Activated T-helper 17 cell treated with anti-CD3 and anti-CD28 coated beads, Interleukin-2, amount 50 U/mL, for 72 hours (primary cell): Measurements from ENCODE around the gene MAP3K7CL. TPM values are rescaled to one million over a fixed set of nuclear protein-coding genes. Genes with fewer than 3 reads are reported as not detected.

Source experiments
- ATAC-seq: fragments of 150-1000 bp; cut with Tn5 transposase; replicated peaks from 2 replicates; pipeline ENCODE4 v1.10.0; 2021; ENCODE audit warnings: mild to moderate bottlenecking, moderate library complexity
- H3K27ac Mint-ChIP-seq: one replicate; pipeline ENCODE4 v1.8.0; 2022; ENCODE audit warnings: mixed read lengths
- H3K27me3 Mint-ChIP-seq: one replicate; pipeline ENCODE4 v1.8.0; 2022; ENCODE audit warnings: mixed read lengths
- H3K36me3 Mint-ChIP-seq: one replicate; pipeline ENCODE4 v1.8.0; 2022; ENCODE audit warnings: low read depth, mild to moderate bottlenecking, mixed read lengths
- H3K4me1 Mint-ChIP-seq: one replicate; pipeline ENCODE4 v1.8.0; 2022; ENCODE audit warnings: mixed read lengths
- H3K4me3 Mint-ChIP-seq: one replicate; pipeline ENCODE4 v1.8.0; 2022; ENCODE audit warnings: mild to moderate bottlenecking, mixed read lengths
- H3K9me3 Mint-ChIP-seq: one replicate; pipeline ENCODE4 v1.8.0; 2022; ENCODE audit warnings: mixed read lengths
- total RNA-seq, 2 donors: library from RNA; stranded (reverse); gene quantifications; one replicate each; pipeline ENCODE4 v1.2.3, GENCODE V29; 2022

Gene MAP3K7CL
- total RNA-seq, 2 donors from 2014 or later, result 3.2 to 9.5 TPM

DNA sequence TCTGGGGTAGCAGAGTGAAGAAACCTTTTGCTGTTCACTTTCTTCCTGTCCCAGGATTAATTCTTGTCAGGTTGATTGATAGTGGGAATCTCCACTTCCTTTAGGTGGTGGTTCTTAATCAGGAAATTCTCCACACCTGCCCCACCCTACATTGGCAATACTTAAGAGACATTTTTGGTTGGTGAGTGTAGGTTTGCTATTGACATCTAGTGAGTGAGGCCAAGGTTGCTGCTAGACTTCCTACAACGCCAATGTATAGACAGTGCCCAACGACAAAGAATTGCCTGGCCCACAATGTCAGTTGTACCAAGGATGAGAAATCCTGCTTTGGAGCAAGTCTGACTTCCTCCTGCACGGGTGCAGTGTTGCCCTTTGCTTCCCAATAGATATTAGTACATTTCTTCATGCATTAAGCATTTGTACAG is 38.5 kb downstream of the MAP3K7CL start:
- no peaks in the 10 kb centered on the region for H3K27me3 Mint-ChIP-seq
- ATAC-seq, result no peak
- no peaks in the 10 kb centered on the region for H3K9me3 Mint-ChIP-seq
- H3K36me3 Mint-ChIP-seq, result peaks cover 7% of the 10 kb centered on the region
- H3K4me1 Mint-ChIP-seq, result no peaks in the 10 kb centered on the region
- no peak overlapping the region for H3K4me3 Mint-ChIP-seq
- no peak overlapping the region for H3K27ac Mint-ChIP-seq

DNA sequence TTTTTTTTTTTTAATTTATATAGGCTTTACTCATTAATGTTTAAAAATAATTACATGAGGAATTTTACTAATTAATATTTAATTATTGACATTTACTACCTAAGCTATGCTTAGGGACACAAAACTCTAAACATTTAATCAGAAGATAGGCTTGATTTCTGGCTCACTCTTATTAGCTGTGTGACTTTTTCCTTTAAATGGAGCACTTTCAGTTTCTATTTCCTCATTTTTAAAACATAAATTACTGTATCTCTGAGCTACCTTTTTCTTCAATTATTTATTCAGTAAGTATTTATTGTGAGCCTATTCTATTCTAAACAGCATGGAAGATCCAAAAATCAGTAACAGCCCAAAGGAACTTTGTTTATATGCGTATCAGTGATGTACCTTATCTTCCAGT is 40.5 kb downstream of the MAP3K7CL start:
- ATAC-seq, result no peak
- no peaks in the 10 kb centered on the region for H3K4me1 Mint-ChIP-seq
- H3K36me3 Mint-ChIP-seq, result peaks cover 18% of the 10 kb centered on the region
- H3K27me3 Mint-ChIP-seq, result no peaks in the 10 kb centered on the region
- H3K4me3 Mint-ChIP-seq, result no peak overlapping the region
- H3K9me3 Mint-ChIP-seq, result no peaks in the 10 kb centered on the region
- no peak overlapping the region for H3K27ac Mint-ChIP-seq

- no peaks in the 10 kb centered on the region for H3K27me3 Mint-ChIP-seq
- H3K4me1 Mint-ChIP-seq, result no peaks in the 10 kb centered on the region
- H3K36me3 Mint-ChIP-seq, result peaks cover 12% of the 10 kb centered on the region
- H3K27ac Mint-ChIP-seq, result no peak overlapping the region
- ATAC-seq, result no peak
- H3K9me3 Mint-ChIP-seq, result no peaks in the 10 kb centered on the region
- H3K4me3 Mint-ChIP-seq, result no peak overlapping the region
These were observed 41.8 kb downstream of the MAP3K7CL start for GRCh38 chr21:29172282-29172681.

DNA sequence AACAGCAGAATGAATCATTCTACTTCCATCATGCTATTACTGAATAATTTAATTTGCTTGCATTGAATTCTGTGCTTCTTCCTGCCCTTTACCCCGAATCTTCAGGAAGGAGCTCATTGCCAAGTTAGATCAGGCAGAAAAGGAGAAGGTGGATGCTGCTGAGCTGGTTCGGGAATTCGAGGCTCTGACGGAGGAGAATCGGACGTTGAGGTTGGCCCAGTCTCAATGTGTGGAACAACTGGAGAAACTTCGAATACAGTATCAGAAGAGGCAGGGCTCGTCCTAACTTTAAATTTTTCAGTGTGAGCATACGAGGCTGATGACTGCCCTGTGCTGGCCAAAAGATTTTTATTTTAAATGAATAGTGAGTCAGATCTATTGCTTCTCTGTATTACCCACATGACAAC is 44.2 kb downstream of the MAP3K7CL start:
- H3K4me1 Mint-ChIP-seq, result peaks cover 4% of the 10 kb centered on the region

DNA sequence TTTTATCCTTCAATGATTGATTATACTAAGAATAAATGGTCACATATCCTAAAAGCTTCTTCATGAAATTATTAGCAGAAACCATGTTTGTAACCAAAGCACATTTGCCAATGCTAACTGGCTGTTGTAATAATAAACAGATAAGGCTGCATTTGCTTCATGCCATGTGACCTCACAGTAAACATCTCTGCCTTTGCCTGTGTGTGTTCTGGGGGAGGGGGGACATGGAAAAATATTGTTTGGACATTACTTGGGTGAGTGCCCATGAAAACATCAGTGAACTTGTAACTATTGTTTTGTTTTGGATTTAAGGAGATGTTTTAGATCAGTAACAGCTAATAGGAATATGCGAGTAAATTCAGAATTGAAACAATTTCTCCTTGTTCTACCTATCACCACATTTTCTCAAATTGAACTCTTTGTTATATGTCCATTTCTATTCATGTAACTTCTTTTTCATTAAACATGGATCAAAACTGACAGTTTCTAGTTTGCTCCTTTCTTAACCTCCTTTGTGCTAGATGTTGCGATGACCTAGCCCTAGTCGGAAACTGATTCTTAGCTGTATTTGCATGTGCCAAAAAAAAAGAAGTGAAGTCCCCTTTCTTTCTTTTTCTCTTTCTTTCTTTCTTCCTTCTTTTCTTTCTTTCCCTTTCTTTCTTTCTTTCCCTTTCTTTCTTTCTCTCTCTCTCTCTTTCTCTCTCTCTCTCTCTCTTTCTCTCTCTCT is 45.1 kb downstream of the MAP3K7CL start:
- Mint-ChIP-seq H3K27me3 (no peaks in the 10 kb centered on the region), H3K36me3 (peaks cover 17% of the 10 kb centered on the region), H3K4me3 (no peak overlapping the region), H3K9me3 (no peaks in the 10 kb centered on the region), H3K4me1 (peaks cover 4% of the 10 kb centered on the region), H3K27ac (no peak overlapping the region)
- ATAC-seq, result no peak

More for the DNA sequence above, 44.2 kb downstream of the MAP3K7CL start:
- peaks cover 17% of the 10 kb centered on the region for H3K36me3 Mint-ChIP-seq
- no peaks in the 10 kb centered on the region for H3K27me3 Mint-ChIP-seq
- H3K27ac Mint-ChIP-seq, result no peak overlapping the region
- no peaks in the 10 kb centered on the region for H3K9me3 Mint-ChIP-seq
- no peak for ATAC-seq
- H3K4me3 Mint-ChIP-seq, result no peak overlapping the region

DNA sequence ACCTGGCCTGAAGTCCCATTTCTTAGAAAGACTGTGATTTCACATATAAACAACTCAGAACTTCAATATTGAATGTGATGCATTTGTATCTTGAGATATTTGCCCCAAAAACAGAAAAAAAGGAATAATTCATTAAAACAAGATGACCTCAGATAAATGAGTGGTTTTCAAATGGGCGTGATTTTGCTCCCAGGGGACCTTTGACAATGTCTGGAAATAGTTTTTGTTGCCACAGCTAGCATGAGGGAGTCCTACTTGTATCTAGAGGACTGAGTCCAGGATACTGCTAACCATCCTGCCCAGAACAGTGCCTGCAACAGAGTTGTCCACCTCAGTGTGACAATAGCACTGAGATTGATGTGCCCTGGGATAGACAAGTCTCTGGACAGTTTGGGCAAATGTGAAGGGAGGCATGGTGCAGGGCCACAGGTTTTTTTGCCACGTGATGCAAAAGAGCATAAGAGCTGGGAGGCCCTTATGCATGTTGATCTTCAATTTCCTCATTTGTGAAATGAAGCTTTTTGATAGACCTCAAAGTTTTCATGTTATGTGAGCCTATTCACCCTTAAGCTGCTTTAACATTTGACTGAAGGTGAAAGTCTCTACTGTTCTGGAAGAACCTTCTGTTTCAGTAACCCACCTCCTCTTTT is 46.2 kb downstream of the MAP3K7CL start:
- no peaks in the 10 kb centered on the region for H3K9me3 Mint-ChIP-seq
- no peak overlapping the region for H3K4me3 Mint-ChIP-seq
- peaks cover 17% of the 10 kb centered on the region for H3K36me3 Mint-ChIP-seq
- no peaks in the 10 kb centered on the region for H3K27me3 Mint-ChIP-seq
- H3K4me1 Mint-ChIP-seq, result peaks cover 4% of the 10 kb centered on the region
- no peak overlapping the region for H3K27ac Mint-ChIP-seq
- ATAC-seq, result no peak

DNA sequence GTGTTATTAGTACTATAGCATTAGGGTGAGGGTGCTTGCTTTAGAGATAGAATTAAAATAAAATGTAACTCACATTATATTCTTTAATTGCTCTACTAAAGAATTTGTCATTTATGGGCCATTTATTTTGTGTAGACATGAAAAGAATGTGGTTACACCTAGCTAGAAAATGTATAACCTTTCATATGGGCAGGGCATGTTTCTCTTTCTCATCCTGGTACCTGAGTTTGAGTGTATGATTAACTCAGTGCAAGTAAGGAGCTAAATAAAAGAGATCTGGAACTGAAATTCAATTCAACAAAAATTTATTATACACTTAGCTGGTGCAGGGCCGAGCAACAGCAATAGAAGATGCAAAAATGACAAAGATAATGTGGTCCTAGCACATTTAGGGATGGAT is 47.4 kb downstream of the MAP3K7CL start:
- H3K27me3 Mint-ChIP-seq, result no peaks in the 10 kb centered on the region
- no peaks in the 10 kb centered on the region for H3K9me3 Mint-ChIP-seq
- no peak overlapping the region for H3K27ac Mint-ChIP-seq
- no peak for ATAC-seq
- peaks cover 17% of the 10 kb centered on the region for H3K36me3 Mint-ChIP-seq
- peaks cover 16% of the 10 kb centered on the region for H3K4me1 Mint-ChIP-seq
- no peak overlapping the region for H3K4me3 Mint-ChIP-seq

GRCh38 chr21:29178926-29179325 is 48.5 kb downstream of the MAP3K7CL start:
- no peaks in the 10 kb centered on the region for H3K9me3 Mint-ChIP-seq
- no peaks in the 10 kb centered on the region for H3K27me3 Mint-ChIP-seq
- H3K36me3 Mint-ChIP-seq, result peaks cover 17% of the 10 kb centered on the region
- H3K27ac Mint-ChIP-seq, result no peak overlapping the region
- peaks cover 18% of the 10 kb centered on the region for H3K4me1 Mint-ChIP-seq
- no peak for ATAC-seq
- H3K4me3 Mint-ChIP-seq, result no peak overlapping the region

DNA sequence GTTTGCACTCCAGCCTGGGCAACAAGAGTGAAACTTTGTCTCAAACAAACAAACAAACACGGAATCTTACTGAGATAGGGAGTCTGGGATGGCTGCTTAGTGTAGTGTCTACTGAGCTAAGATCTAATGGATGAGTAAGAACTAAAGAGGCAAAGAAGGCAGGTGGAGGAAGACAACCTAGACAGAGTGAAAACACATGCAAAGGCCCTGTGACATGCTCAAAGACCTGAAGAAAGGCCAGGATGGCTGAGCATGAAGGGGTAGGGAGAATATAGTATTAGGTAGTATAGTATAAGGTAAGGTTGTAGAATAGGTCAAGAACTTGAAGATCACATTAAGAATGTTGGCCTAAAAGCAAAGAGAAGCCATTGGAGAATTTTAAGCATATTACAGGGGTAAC is 49.1 kb downstream of the MAP3K7CL start:
- Mint-ChIP-seq H3K27me3 (no peaks in the 10 kb centered on the region), H3K4me1 (peaks cover 18% of the 10 kb centered on the region), H3K27ac (no peak overlapping the region), H3K4me3 (no peak overlapping the region), H3K9me3 (no peaks in the 10 kb centered on the region), H3K36me3 (peaks cover 15% of the 10 kb centered on the region)
- no peak for ATAC-seq

DNA sequence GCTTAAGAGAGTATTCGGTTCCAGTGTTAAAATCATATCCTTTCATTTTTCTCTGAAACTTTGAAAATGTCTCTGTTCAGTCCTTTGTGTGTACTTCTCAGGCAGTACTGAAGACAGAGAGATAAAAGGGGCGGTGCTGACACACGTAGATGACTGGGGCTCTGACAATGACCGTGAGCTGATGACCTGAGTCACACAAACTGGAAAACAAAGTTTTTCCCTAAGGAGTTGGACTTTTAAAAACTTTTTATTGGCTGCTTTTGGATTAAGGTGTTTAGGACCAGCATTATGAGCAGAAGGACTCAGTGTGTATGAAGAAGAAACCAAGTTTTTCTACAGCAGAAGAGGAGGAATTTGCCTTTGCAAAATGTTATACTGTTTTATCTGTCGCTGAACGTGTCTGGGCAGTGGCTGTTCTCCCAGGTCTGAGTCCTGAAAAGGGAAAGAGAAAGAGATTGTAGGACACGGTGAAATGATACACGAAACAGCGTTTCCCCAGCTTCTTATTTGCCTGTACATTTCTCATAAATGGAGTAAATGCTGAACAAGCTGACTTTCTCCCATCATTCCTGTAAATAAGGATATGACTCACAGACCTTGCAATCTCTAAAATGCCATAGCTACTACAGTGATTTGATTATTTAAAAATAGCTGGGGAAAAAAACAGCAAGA is 51.5 kb downstream of the MAP3K7CL start:
- Mint-ChIP-seq H3K27me3 (no peaks in the 10 kb centered on the region), H3K4me3 (peak overlapping the region; percentile 86), H3K4me1 (peaks cover 18% of the 10 kb centered on the region), H3K27ac (peak overlapping the region; percentile 98), H3K36me3 (peaks cover 5% of the 10 kb centered on the region), H3K9me3 (no peaks in the 10 kb centered on the region)
- peak; percentile 90 for ATAC-seq

DNA sequence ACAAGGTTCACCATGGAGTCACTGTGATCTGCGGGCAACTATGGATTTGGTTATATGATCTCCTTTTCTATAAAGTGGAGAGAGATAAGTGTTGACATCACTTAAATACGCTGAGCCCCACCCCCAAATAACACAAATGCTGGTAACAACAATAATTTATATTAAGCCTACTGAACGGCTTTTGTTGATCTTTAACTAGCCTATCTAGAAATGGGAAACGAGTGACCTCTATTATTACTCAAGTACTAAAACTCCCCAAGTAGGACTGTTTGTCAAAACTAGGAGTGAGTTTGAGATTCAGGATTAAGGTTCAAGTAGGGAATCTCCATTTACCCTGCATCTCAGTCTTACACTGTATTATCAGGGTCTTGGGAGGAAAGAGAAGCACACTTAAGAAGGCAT is 52.2 kb downstream of the MAP3K7CL start:
- ATAC-seq, result no peak
- H3K27me3 Mint-ChIP-seq, result no peaks in the 10 kb centered on the region
- peak overlapping the region; percentile 86 for H3K4me3 Mint-ChIP-seq
- H3K36me3 Mint-ChIP-seq, result peaks cover 5% of the 10 kb centered on the region
- H3K27ac Mint-ChIP-seq, result peak overlapping the region; percentile 98
- H3K9me3 Mint-ChIP-seq, result no peaks in the 10 kb centered on the region
- H3K4me1 Mint-ChIP-seq, result peaks cover 18% of the 10 kb centered on the region

DNA sequence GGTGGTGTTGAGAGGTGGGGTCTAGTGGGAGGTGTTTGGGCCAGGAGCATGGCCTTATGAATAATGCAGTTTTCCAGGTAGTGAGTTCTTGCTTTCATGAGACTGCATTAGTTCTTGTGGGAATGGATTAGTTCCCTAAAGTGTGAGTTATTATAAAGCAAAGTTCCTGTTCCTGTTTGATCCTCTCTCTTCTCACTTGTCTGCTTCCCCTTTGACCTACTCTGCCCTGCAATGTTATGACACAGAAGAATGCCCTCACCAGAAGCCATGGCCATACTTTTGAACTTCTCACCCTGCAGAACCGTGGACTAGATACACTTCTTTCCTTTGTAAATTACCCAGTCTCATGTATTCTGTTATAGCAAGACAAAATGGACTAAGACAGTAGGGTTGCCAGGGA is 53.6 kb downstream of the MAP3K7CL start:
- no peak for ATAC-seq
- peaks cover 18% of the 10 kb centered on the region for H3K4me1 Mint-ChIP-seq
- peaks cover 1% of the 10 kb centered on the region for H3K36me3 Mint-ChIP-seq
- H3K4me3 Mint-ChIP-seq, result no peak overlapping the region
- H3K27ac Mint-ChIP-seq, result no peak overlapping the region
- H3K9me3 Mint-ChIP-seq, result no peaks in the 10 kb centered on the region
- H3K27me3 Mint-ChIP-seq, result no peaks in the 10 kb centered on the region

DNA sequence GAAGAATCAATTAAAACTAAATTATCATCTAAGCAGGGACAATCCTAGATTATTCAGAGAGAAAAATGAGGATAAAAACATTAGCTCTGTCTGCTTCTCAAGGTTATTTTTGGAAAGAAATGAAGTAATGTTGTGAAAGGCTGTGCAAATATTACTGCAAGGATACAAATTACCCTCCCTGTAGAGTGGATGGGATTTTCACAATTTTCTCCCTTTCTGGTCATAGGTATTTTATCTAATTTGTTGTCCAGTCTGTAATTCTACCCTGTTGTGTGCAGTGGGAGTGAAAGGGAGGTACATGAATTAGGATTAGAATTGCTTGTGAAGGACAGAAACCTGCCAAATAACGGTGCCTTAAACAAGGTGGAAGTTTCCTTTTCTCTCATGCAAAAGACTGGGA is 54.7 kb downstream of the MAP3K7CL start:
- H3K27me3 Mint-ChIP-seq, result no peaks in the 10 kb centered on the region

GRCh38 chr21:29185633-29186032 is 55.2 kb downstream of the MAP3K7CL start:
- Mint-ChIP-seq H3K36me3 (no peaks in the 10 kb centered on the region), H3K27ac (no peak overlapping the region), H3K4me3 (no peak overlapping the region), H3K9me3 (no peaks in the 10 kb centered on the region), H3K4me1 (peaks cover 13% of the 10 kb centered on the region), H3K27me3 (no peaks in the 10 kb centered on the region)
- ATAC-seq, result no peak

More for the DNA sequence above, 54.7 kb downstream of the MAP3K7CL start:
- H3K4me1 Mint-ChIP-seq, result peaks cover 13% of the 10 kb centered on the region
- no peak for ATAC-seq
- no peaks in the 10 kb centered on the region for H3K36me3 Mint-ChIP-seq
- H3K4me3 Mint-ChIP-seq, result no peak overlapping the region
- no peaks in the 10 kb centered on the region for H3K9me3 Mint-ChIP-seq
- no peak overlapping the region for H3K27ac Mint-ChIP-seq

DNA sequence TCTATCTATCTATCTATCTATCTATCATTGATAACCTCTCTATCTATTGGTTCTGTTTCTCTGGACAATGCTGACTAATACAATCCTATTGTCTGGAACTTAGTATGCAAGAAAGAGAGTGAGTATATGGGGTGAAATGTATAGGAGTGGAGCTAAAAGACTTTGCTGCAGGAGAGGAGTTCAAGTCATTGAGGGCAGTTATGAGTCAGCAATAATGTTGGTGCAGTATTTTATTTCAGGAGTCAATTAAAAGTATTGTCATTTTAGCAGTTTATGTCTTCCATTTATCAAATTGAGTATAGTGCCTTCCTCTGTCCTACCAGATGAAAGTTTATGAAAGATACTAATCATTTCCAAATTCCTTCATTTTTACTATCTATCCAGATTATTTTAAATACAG is 55.8 kb downstream of the MAP3K7CL start:
- Mint-ChIP-seq H3K4me1 (peaks cover 13% of the 10 kb centered on the region), H3K9me3 (no peaks in the 10 kb centered on the region), H3K4me3 (no peak overlapping the region), H3K36me3 (no peaks in the 10 kb centered on the region), H3K27ac (no peak overlapping the region), H3K27me3 (no peaks in the 10 kb centered on the region)
- ATAC-seq, result no peak
